AG09319 (cell line): Measurements from ENCODE around the gene LDB2.

Experiments
- DNase-seq: peaks from one replicate; pipeline ENCODE4 v3.0.0-alpha.2; 2010; ENCODE audit warnings: low read depth; ENCODE audit errors: extremely low read depth
- CTCF ChIP-seq: IDR thresholded peaks from 2 replicates; pipeline ENCODE4 v1.5.1; 2011; ENCODE audit warnings: low read depth, mild to moderate bottlenecking, inconsistent platforms, low read length, moderate library complexity

Gene LDB2

GRCh38 chr4:16707874-16708273, 190.6 kb downstream of the LDB2 start:
- TF ChIP-seq CTCF = no peak
- no peak for DNase-seq

- DNase-seq = no peak
- no peak for TF ChIP-seq CTCF
These were observed 192.2 kb downstream of the LDB2 start for GRCh38 chr4:16706251-16706650.

GRCh38 chr4:16705341-16705740, 193.1 kb downstream of the LDB2 start:
- TF ChIP-seq CTCF = no peak
- no peak for DNase-seq

GRCh38 chr4:16704489-16704888, 194.0 kb downstream of the LDB2 start:
- no peak for DNase-seq

GRCh38 chr4:16695896-16696295, 202.5 kb downstream of the LDB2 start:
- no peak for DNase-seq
- no peak for TF ChIP-seq CTCF

More at GRCh38 chr4:16704489-16704888, 194.0 kb downstream of the LDB2 start:
- TF ChIP-seq CTCF = no peak

- no peak for TF ChIP-seq CTCF
- no peak for DNase-seq
These were observed 203.6 kb downstream of the LDB2 start for GRCh38 chr4:16694884-16695276.

- DNase-seq = no peak
- TF ChIP-seq CTCF = no peak
These were observed 204.1 kb downstream of the LDB2 start for GRCh38 chr4:16694173-16694883.
